RWPE2 (cell line): ENCODE data around the gene DNAH11.

Source experiments
- ATAC-seq: fragments of 200-7000 bp; cut with Tn5 transposase; 3 replicates; pipeline ENCODE4 v1.9.1; 2021; ENCODE audit warnings: low read depth
- DNase-seq: peaks from one replicate; pipeline ENCODE4 v3.0.0-alpha.2; 2020; ENCODE audit warnings: low spot score
- H3K27ac ChIP-seq: fragments of 450-650 bp; 2 replicates; pipeline ENCODE4 v1.5.1; 2017; ENCODE audit warnings: mild to moderate bottlenecking; ENCODE audit not compliant: poor library complexity, severe bottlenecking
- H3K27me3 ChIP-seq: fragments of 250-450 bp; sonication (Bioruptor Pico); 2 replicates; pipeline ENCODE4 v1.5.1; 2021; ENCODE audit warnings: mild to moderate bottlenecking, moderate library complexity; ENCODE audit not compliant: insufficient read depth, poor library complexity, severe bottlenecking
- H3K36me3 ChIP-seq: fragments of 250-450 bp; sonication (Bioruptor Pico); 2 replicates; pipeline ENCODE4 v1.5.1; 2020; ENCODE audit warnings: low read depth, mild to moderate bottlenecking, moderate library complexity
- H3K4me1 ChIP-seq: fragments of 250-450 bp; sonication (Bioruptor Pico); 2 replicates; pipeline ENCODE4 v1.5.1; 2021; ENCODE audit warnings: mild to moderate bottlenecking, moderate library complexity; ENCODE audit not compliant: insufficient read depth, poor library complexity, severe bottlenecking
- H3K4me3 ChIP-seq: fragments of 250-450 bp; sonication (Bioruptor Pico); 2 replicates; pipeline ENCODE4 v1.5.1; 2021; ENCODE audit warnings: mild to moderate bottlenecking, moderate library complexity; ENCODE audit not compliant: severe bottlenecking
- H3K9me3 ChIP-seq: fragments of 250-450 bp; sonication (Bioruptor Pico); 2 replicates; pipeline ENCODE4 v1.5.1; 2021; ENCODE audit warnings: mild to moderate bottlenecking, moderate library complexity; ENCODE audit not compliant: severe bottlenecking
- TF ChIP-seq, protein P1 (sequence below): fragments of 450-650 bp; IDR thresholded peaks from one replicate; pipeline ENCODE4 v1.5.1; 2017; ENCODE audit warnings: mild to moderate bottlenecking, moderate library complexity; ENCODE audit not compliant: poor library complexity, severe bottlenecking

The DNAH11 gene

DNA sequence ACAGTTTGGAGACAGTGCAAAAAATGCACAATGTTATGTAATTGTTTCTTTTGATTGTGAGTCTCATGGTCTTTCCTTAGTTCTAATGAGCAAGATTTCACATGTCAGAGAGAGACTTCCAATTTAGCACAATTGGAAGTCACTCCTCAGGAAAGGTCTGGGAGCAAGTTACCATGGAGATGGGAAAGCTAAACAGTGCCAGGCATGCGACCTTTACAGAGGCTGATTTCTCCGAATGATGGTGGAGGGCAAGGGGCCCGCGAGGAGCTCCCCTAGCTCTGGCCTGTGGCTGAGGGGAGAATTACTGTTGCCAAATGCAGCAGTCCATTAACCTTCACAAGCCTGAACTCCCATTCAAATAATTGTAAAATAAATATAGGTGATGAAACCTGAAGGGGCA lies 343.6 kb downstream of the DNAH11 start:
- ATAC-seq (no peak), DNase-seq (no peak)
- H3K27me3 ChIP-seq: no peaks in the 10 kb centered on the region
- H3K4me3 ChIP-seq: no peak overlapping the region
- H3K36me3 ChIP-seq: no peaks in the 10 kb centered on the region
- H3K27ac ChIP-seq: no peak overlapping the region
- no peaks in the 10 kb centered on the region for H3K9me3 ChIP-seq
- TF ChIP-seq, protein P1, sequence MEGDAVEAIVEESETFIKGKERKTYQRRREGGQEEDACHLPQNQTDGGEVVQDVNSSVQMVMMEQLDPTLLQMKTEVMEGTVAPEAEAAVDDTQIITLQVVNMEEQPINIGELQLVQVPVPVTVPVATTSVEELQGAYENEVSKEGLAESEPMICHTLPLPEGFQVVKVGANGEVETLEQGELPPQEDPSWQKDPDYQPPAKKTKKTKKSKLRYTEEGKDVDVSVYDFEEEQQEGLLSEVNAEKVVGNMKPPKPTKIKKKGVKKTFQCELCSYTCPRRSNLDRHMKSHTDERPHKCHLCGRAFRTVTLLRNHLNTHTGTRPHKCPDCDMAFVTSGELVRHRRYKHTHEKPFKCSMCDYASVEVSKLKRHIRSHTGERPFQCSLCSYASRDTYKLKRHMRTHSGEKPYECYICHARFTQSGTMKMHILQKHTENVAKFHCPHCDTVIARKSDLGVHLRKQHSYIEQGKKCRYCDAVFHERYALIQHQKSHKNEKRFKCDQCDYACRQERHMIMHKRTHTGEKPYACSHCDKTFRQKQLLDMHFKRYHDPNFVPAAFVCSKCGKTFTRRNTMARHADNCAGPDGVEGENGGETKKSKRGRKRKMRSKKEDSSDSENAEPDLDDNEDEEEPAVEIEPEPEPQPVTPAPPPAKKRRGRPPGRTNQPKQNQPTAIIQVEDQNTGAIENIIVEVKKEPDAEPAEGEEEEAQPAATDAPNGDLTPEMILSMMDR: no peak
- no peaks in the 10 kb centered on the region for H3K4me1 ChIP-seq

GRCh38 chr7:21887353-21887752 lies 344.5 kb downstream of the DNAH11 start:
- ATAC-seq: no peak
- Histone ChIP-seq H3K27me3 (no peaks in the 10 kb centered on the region), H3K9me3 (no peaks in the 10 kb centered on the region), H3K27ac (no peak overlapping the region), H3K4me1 (no peaks in the 10 kb centered on the region), H3K36me3 (no peaks in the 10 kb centered on the region), H3K4me3 (no peak overlapping the region)
- no peak for DNase-seq
- TF ChIP-seq, protein P1: no peak

GRCh38 chr7:21887779-21888178 lies 344.9 kb downstream of the DNAH11 start:
- H3K27ac ChIP-seq: no peak overlapping the region
- no peaks in the 10 kb centered on the region for H3K27me3 ChIP-seq
- DNase-seq (no peak), ATAC-seq (no peak)
- H3K9me3 ChIP-seq: no peaks in the 10 kb centered on the region
- H3K4me3 ChIP-seq: no peak overlapping the region
- TF ChIP-seq, protein P1: no peak
- H3K4me1 ChIP-seq: no peaks in the 10 kb centered on the region
- H3K36me3 ChIP-seq: no peaks in the 10 kb centered on the region

GRCh38 chr7:21891291-21891690 lies 348.5 kb downstream of the DNAH11 start:
- DNase-seq: no peak
- Histone ChIP-seq H3K36me3 (no peaks in the 10 kb centered on the region; the same call in 1 of the 2 replicates), H3K9me3 (no peaks in the 10 kb centered on the region), H3K4me1 (no peaks in the 10 kb centered on the region), H3K4me3 (no peak overlapping the region), H3K27ac (no peak overlapping the region), H3K27me3 (no peaks in the 10 kb centered on the region)
- no peak for ATAC-seq
- TF ChIP-seq, protein P1: no peak

- ATAC-seq (no peak), DNase-seq (no peak)
- no peak overlapping the region for H3K4me3 ChIP-seq
- no peaks in the 10 kb centered on the region for H3K9me3 ChIP-seq
- TF ChIP-seq, protein P1: no peak
- no peaks in the 10 kb centered on the region for H3K4me1 ChIP-seq
- peaks cover 7% of the 10 kb centered on the region for H3K36me3 ChIP-seq
- no peaks in the 10 kb centered on the region for H3K27me3 ChIP-seq
- H3K27ac ChIP-seq: no peak overlapping the region
Observed at GRCh38 chr7:21893401-21893800, 350.6 kb downstream of the DNAH11 start.
